ENCODE results near the gene SPATA31A6.
"Not testable (repeated sequence)": the region's sequence is repeated elsewhere in the genome, so short reads cannot be mapped to it uniquely, and the experiment has no call there.

DNA sequence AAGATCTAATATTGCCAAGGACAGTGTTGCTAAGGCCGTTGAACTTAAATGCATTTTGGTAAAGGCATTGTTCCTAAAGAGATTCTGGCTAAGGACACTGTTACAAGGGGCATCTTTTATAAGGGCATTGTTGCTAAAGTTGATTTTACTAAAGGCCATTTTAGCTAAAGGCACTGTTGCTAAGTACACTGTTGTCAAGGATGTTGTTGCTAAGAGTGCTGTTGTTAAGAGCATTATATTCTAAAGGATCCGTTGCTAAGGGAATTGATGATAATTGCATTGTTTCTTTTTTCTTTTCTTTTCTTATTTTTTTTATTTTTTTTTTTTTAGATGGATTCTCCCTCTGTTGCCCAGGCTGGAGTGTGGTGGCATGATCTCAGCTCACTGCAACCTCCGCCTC, 53.9 kb downstream of the SPATA31A6 start:
- TF ChIP-seq, protein P1, sequence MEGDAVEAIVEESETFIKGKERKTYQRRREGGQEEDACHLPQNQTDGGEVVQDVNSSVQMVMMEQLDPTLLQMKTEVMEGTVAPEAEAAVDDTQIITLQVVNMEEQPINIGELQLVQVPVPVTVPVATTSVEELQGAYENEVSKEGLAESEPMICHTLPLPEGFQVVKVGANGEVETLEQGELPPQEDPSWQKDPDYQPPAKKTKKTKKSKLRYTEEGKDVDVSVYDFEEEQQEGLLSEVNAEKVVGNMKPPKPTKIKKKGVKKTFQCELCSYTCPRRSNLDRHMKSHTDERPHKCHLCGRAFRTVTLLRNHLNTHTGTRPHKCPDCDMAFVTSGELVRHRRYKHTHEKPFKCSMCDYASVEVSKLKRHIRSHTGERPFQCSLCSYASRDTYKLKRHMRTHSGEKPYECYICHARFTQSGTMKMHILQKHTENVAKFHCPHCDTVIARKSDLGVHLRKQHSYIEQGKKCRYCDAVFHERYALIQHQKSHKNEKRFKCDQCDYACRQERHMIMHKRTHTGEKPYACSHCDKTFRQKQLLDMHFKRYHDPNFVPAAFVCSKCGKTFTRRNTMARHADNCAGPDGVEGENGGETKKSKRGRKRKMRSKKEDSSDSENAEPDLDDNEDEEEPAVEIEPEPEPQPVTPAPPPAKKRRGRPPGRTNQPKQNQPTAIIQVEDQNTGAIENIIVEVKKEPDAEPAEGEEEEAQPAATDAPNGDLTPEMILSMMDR (IDR thresholded peaks at IDR 0.05), result not testable (repeated sequence)
- TF ChIP-seq POLR2A, POLR2AphosphoS5, EP300 (IDR thresholded peaks at IDR 0.05): not testable (repeated sequence)
